Trophoblast cell (in vitro differentiated cells and primary cell): ENCODE data around the gene SYNE2.

Experiments
- DNase-seq, 2 donors: peaks; one replicate each; pipeline ENCODE4 v3.0.0-alpha.2; 2016
- H2AFZ ChIP-seq: 2 replicates; pipeline ENCODE4 v1.6.1; 2013; ENCODE audit warnings: low read length, moderate library complexity, mild to moderate bottlenecking; ENCODE audit not compliant: insufficient read depth, poor library complexity
- H2AK5ac ChIP-seq: 2 replicates; pipeline ENCODE4 v1.6.1; 2013; ENCODE audit warnings: mild to moderate bottlenecking, low read length
- H2BK120ac ChIP-seq: 2 replicates; pipeline ENCODE4 v1.6.1; 2013; ENCODE audit warnings: low read length, mild to moderate bottlenecking, moderate library complexity; ENCODE audit not compliant: insufficient read depth, poor library complexity
- H2BK12ac ChIP-seq: 2 replicates; pipeline ENCODE4 v1.6.1; 2013; ENCODE audit warnings: mild to moderate bottlenecking, low read length, moderate library complexity
- H2BK5ac ChIP-seq: 2 replicates; pipeline ENCODE4 v1.6.1; 2013; ENCODE audit warnings: low read length, low read depth, moderate library complexity, mild to moderate bottlenecking; ENCODE audit not compliant: poor library complexity
- H3K14ac ChIP-seq: 2 replicates; pipeline ENCODE4 v1.6.1; 2013; ENCODE audit warnings: mild to moderate bottlenecking, low read length
- H3K18ac ChIP-seq: 2 replicates; pipeline ENCODE4 v1.6.1; 2013; ENCODE audit warnings: mild to moderate bottlenecking, low read length
- H3K23ac ChIP-seq: 2 replicates; pipeline ENCODE4 v1.6.1; 2013; ENCODE audit warnings: low read length
- H3K27ac ChIP-seq: 2 replicates; pipeline ENCODE4 v1.5.1; 2013; ENCODE audit warnings: low read depth, mild to moderate bottlenecking, inconsistent platforms, low read length, moderate library complexity
- H3K27me3 ChIP-seq: 2 replicates; pipeline ENCODE4 v1.6.1; 2013; ENCODE audit warnings: inconsistent platforms, mild to moderate bottlenecking, low read length, moderate library complexity; ENCODE audit not compliant: insufficient read depth
- H3K36me3 ChIP-seq, 2 experiments: 1 replicate in 1 of 2; 2 replicates in 1 of 2; pipeline ENCODE4 v1.6.1; 2013; ENCODE audit warnings: low read length in 2 of 2, mild to moderate bottlenecking in 2 of 2, moderate library complexity in 1 of 2; ENCODE audit not compliant: insufficient read depth in 2 of 2, control insufficient read depth in 1 of 2
- H3K4ac ChIP-seq: 2 replicates; pipeline ENCODE4 v1.6.1; 2013; ENCODE audit warnings: low read depth, mild to moderate bottlenecking, low read length, moderate library complexity
- H3K4me1 ChIP-seq, 2 experiments: 1 replicate in 1 of 2; 2 replicates in 1 of 2; pipeline ENCODE4 v1.6.1; 2013; ENCODE audit warnings: low read length in 2 of 2, mild to moderate bottlenecking in 2 of 2, moderate library complexity in 1 of 2; ENCODE audit not compliant: insufficient read depth in 2 of 2, control insufficient read depth in 1 of 2
- H3K4me2 ChIP-seq: 2 replicates; pipeline ENCODE4 v1.6.1; 2013; ENCODE audit warnings: inconsistent platforms, mild to moderate bottlenecking, low read length, moderate library complexity
- H3K4me3 ChIP-seq: 2 replicates; pipeline ENCODE4 v1.5.1; 2013; ENCODE audit warnings: mild to moderate bottlenecking, low read depth, low read length, inconsistent platforms
- H3K79me1 ChIP-seq: one replicate; pipeline ENCODE4 v1.6.1; 2013; ENCODE audit warnings: low read length
- H3K79me2 ChIP-seq: 2 replicates; pipeline ENCODE4 v1.6.1; 2013; ENCODE audit warnings: low read length, mild to moderate bottlenecking; ENCODE audit not compliant: control insufficient read depth, insufficient read depth, poor library complexity
- H3K9ac ChIP-seq: 2 replicates; pipeline ENCODE4 v1.6.1; 2013; ENCODE audit warnings: mild to moderate bottlenecking, low read length
- H3K9me3 ChIP-seq: 2 replicates; pipeline ENCODE4 v1.6.1; 2013; ENCODE audit warnings: low read depth, mild to moderate bottlenecking, control low read depth, inconsistent platforms, low read length; ENCODE audit not compliant: insufficient read depth
- H4K12ac ChIP-seq: 2 replicates; pipeline ENCODE4 v1.6.1; 2013; ENCODE audit warnings: low read depth, mild to moderate bottlenecking, low read length, moderate library complexity
- H4K8ac ChIP-seq: 2 replicates; pipeline ENCODE4 v1.6.1; 2013; ENCODE audit warnings: low read depth, mild to moderate bottlenecking, low read length, moderate library complexity
- H4K91ac ChIP-seq: one replicate; pipeline ENCODE4 v1.6.1; 2013; ENCODE audit warnings: low read depth, mild to moderate bottlenecking, low read length, moderate library complexity
- WGBS: extraction: QIAGEN DNeasy Blood & Tissue Kit; methylation state at CpG from one replicate; pipeline ENCODE4 v1.1.7; 2013; ENCODE audit warnings: missing lambda C conversion rate; ENCODE audit not compliant: insufficient read length, insufficient coverage; ENCODE audit errors: extremely low coverage; 5-methylcytosine and 5-hydroxymethylcytosine counted together

SYNE2 gene

GRCh38 chr14:64012720-64013119 lies 159.9 kb downstream of the SYNE2 start:
- Histone ChIP-seq H3K27me3 (no peaks in the 10 kb centered on the region), H4K8ac (no peak overlapping the region), H3K14ac (no peak overlapping the region), H3K79me1 (no peaks in the 10 kb centered on the region), H4K12ac (no peak overlapping the region), H3K79me2 (no peaks in the 10 kb centered on the region), H3K18ac (no peak overlapping the region), H3K36me3 (peaks cover 2 to 6% of the 10 kb centered on the region in 2 experiments), H3K4me1 (no peaks in the 10 kb centered on the region), H3K23ac (no peak overlapping the region), H2BK12ac (no peak overlapping the region), H3K27ac (no peak overlapping the region), H2AK5ac (no peak overlapping the region), H2BK120ac (no peak overlapping the region), H3K4me2 (no peak overlapping the region), H3K4ac (no peak overlapping the region), H4K91ac (no peak overlapping the region), H3K9ac (no peak overlapping the region), H2BK5ac (no peak overlapping the region), H3K4me3 (no peak overlapping the region), H3K9me3 (no peaks in the 10 kb centered on the region), H2AFZ (no peak overlapping the region)
- no CpG with 5 or more reads among the region's 1 CpG for WGBS
- DNase-seq = no peak

- no peak overlapping the region for H2BK12ac ChIP-seq
- no peak overlapping the region for H2AFZ ChIP-seq
- H3K23ac ChIP-seq = no peak overlapping the region
- no peak overlapping the region for H3K27ac ChIP-seq
- no peak overlapping the region for H3K9ac ChIP-seq
- H3K4me1 ChIP-seq = no peaks in the 10 kb centered on the region
- H3K14ac ChIP-seq = no peak overlapping the region
- H3K27me3 ChIP-seq = no peaks in the 10 kb centered on the region
- H3K4ac ChIP-seq = no peak overlapping the region
- no peak overlapping the region for H4K8ac ChIP-seq
- H2AK5ac ChIP-seq = no peak overlapping the region
- H4K12ac ChIP-seq = no peak overlapping the region
- no peaks in the 10 kb centered on the region for H3K9me3 ChIP-seq
- WGBS = no CpG with 5 or more reads among the region's 3 CpGs
- peaks cover 8 to 10% of the 10 kb centered on the region in 2 experiments for H3K36me3 ChIP-seq
- no peak overlapping the region for H2BK5ac ChIP-seq
- H3K18ac ChIP-seq = no peak overlapping the region
- H3K4me3 ChIP-seq = no peak overlapping the region
- no peak overlapping the region for H2BK120ac ChIP-seq
- H3K79me2 ChIP-seq = no peaks in the 10 kb centered on the region
- H3K4me2 ChIP-seq = no peak overlapping the region
- no peak for DNase-seq
- H4K91ac ChIP-seq = no peak overlapping the region
- no peaks in the 10 kb centered on the region for H3K79me1 ChIP-seq
Measured at GRCh38 chr14:64025479-64025878, 172.7 kb downstream of the SYNE2 start.

DNA sequence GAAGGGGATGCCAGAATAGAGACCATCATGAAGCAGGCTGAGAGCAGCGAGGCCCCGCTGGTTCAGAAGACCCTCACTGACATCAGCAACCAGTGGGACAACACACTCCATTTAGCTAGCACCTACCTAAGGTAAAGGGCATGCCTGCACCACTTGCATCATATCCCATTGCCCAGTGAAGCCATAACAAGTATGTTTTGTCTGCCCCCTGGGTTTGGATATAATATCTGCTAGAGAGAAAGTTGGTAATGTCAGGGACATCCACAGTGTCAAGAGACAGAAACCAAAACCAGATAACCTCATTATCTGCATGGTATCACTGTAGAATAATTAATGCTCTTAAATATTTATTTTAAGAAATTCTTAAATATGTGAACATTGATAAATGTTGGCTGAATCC lies 173.8 kb downstream of the SYNE2 start:
- Histone ChIP-seq H3K14ac (no peak overlapping the region), H3K4me2 (no peak overlapping the region), H3K36me3 (peaks cover 8% of the 10 kb centered on the region in 2 experiments), H2BK12ac (no peak overlapping the region), H3K79me2 (no peaks in the 10 kb centered on the region), H2BK5ac (no peak overlapping the region), H3K23ac (no peak overlapping the region), H2BK120ac (no peak overlapping the region), H4K8ac (no peak overlapping the region), H4K12ac (no peak overlapping the region), H2AFZ (no peak overlapping the region), H3K9me3 (no peaks in the 10 kb centered on the region), H3K79me1 (no peaks in the 10 kb centered on the region), H2AK5ac (no peak overlapping the region), H3K4me3 (no peak overlapping the region), H3K9ac (no peak overlapping the region), H3K4me1 (no peaks in the 10 kb centered on the region), H3K4ac (no peak overlapping the region), H3K18ac (no peak overlapping the region), H4K91ac (no peak overlapping the region), H3K27ac (no peak overlapping the region), H3K27me3 (no peaks in the 10 kb centered on the region)
- WGBS = no CpG with 5 or more reads among the region's 2 CpGs
- DNase-seq = no peak

DNA sequence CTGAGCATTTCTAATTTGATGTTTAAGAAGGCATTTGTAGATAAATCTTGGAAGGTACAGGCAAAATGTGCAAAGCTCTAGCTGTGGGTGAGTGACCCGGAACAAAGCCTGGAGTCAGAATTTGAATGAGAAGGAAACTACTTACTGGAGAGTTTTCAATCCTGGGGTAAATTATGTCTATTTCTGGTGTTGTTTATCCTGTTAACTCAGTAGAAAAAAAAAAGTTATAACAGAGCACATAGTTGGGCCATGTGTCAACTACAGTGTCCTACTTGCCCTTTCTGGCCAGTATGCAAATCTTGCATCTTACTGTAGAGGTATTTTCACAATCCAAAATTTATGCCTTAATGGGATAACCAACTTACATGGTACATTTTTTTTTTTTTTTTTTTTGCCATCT lies 182.3 kb downstream of the SYNE2 start:
- no peaks in the 10 kb centered on the region for H3K79me2 ChIP-seq
- DNase-seq = peak in 1 of 2 donors; percentile 32
- no peak overlapping the region for H3K18ac ChIP-seq
- H3K14ac ChIP-seq = no peak overlapping the region
- H3K9me3 ChIP-seq = no peaks in the 10 kb centered on the region
- H2BK120ac ChIP-seq = no peak overlapping the region
- H4K8ac ChIP-seq = no peak overlapping the region
- no CpG with 5 or more reads among the region's 1 CpG for WGBS
- H3K4me1 ChIP-seq = no peaks in the 10 kb centered on the region
- H3K4me3 ChIP-seq = no peak overlapping the region
- H3K9ac ChIP-seq = no peak overlapping the region
- no peak overlapping the region for H4K12ac ChIP-seq
- H3K4me2 ChIP-seq = no peak overlapping the region
- H2AK5ac ChIP-seq = no peak overlapping the region
- no peak overlapping the region for H4K91ac ChIP-seq
- H3K79me1 ChIP-seq = no peaks in the 10 kb centered on the region
- no peak overlapping the region for H3K4ac ChIP-seq
- H2BK12ac ChIP-seq = no peak overlapping the region
- no peak overlapping the region for H3K27ac ChIP-seq
- H3K36me3 ChIP-seq = peaks cover 0 to 3% of the 10 kb centered on the region in 2 experiments
- no peaks in the 10 kb centered on the region for H3K27me3 ChIP-seq
- no peak overlapping the region for H3K23ac ChIP-seq
- no peak overlapping the region for H2AFZ ChIP-seq
- no peak overlapping the region for H2BK5ac ChIP-seq
